Epithelial cell of esophagus (primary cell): ENCODE measurements around the gene TEDDM1.

Source experiments
- DNase-seq: peaks from one replicate; pipeline ENCODE4 v3.0.0; 2010; ENCODE audit warnings: low read depth
- H3K4me3 ChIP-seq: 2 replicates; pipeline ENCODE4 v1.5.1; 2011; ENCODE audit warnings: mild to moderate bottlenecking, low read length, control low read depth
- CTCF ChIP-seq: IDR thresholded peaks from 2 replicates; pipeline ENCODE4 v1.5.1; 2011; ENCODE audit warnings: low read depth, mild to moderate bottlenecking, low read length, control low read depth, inconsistent platforms; ENCODE audit not compliant: insufficient read depth; ENCODE audit errors: missing control alignments

TEDDM1 gene

GRCh38 chr1:182426442-182427430, 26.3 kb upstream of the TEDDM1 start:
- H3K4me3 ChIP-seq = no peak overlapping the region
- TF ChIP-seq CTCF = no peak
- DNase-seq = no peak

- H3K4me3 ChIP-seq = no peak overlapping the region
- DNase-seq = peak; percentile 16
- no peak for TF ChIP-seq CTCF
These were observed 15.3 kb upstream of the TEDDM1 start for GRCh38 chr1:182415789-182416188.

- DNase-seq = no peak
- no peak for TF ChIP-seq CTCF
- H3K4me3 ChIP-seq = no peak overlapping the region
These were observed 13.5 kb upstream of the TEDDM1 start for GRCh38 chr1:182413969-182414368.

- no peak for DNase-seq
- no peak overlapping the region for H3K4me3 ChIP-seq
- no peak for TF ChIP-seq CTCF
These were observed 13.0 kb upstream of the TEDDM1 start for GRCh38 chr1:182413486-182413885.

DNA sequence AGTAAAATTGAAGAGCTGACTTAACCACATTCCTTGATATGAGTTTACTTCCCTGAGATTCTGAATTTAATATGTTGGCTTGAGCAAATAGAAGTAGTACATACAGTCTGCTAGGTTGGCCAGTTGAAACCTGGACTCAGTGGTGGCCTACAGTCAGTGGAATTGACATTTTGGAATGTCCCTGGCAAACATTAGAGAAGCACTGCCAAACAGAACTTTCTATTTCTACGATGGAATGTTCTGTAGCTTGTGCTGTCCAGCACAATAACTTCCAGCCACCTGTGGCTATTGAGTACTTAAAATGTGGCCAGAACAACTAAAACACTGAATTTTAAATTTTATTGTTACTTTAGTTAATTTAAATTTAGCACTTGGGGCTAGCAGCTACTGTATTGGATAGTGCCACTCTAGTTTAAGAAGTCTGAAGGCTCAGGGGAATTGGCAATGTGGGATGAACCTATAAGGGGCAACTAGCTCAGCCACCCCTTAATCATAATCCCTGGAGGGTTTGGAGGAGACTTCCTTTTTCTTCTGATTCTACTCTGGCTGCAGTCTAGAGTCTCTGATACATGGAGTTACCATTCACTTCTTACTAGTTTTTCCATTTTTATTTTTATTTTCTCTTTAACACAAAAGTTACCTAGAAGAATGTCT, 10.3 kb upstream of the TEDDM1 start:
- no peak for TF ChIP-seq CTCF
- no peak overlapping the region for H3K4me3 ChIP-seq
- DNase-seq = no peak

GRCh38 chr1:182410138-182410537, 9.7 kb upstream of the TEDDM1 start:
- no peak for DNase-seq
- H3K4me3 ChIP-seq = no peak overlapping the region
- TF ChIP-seq CTCF = no peak
